GM12878 (cell line): ENCODE results near the gene ARHGAP15. TPM values are rescaled to one million over a fixed set of nuclear protein-coding genes. Genes with fewer than 3 reads are reported as not detected.

Experiments
- ATAC-seq: fragments of 200-7000 bp; cut with Tn5 transposase; 3 replicates; pipeline ENCODE4 v1.9.1; 2020; ENCODE audit warnings: mild to moderate bottlenecking, moderate library complexity
- BruUV-seq: library from RNA; stranded (reverse); fragments of 400-500 nt; replicated peaks from 2 replicates; lab custom pipeline; 2021; lab: Mats Ljungman, UMichigan
- CTCF ChIA-PET: fragments of 300-600 bp; sonication (Branson Sonifier 250); formaldehyde crosslinking; extraction: SDS; loops from one replicate; lab custom pipeline; 2021; ENCODE audit warnings: inconsistent platforms; lab: Yijun Ruan, JAX
- POLR2A ChIA-PET: fragments of 350-600 bp; formaldehyde crosslinking; extraction: SDS; loops from one replicate; lab custom pipeline; 2021; ENCODE audit warnings: inconsistent platforms; lab: Charles Lee
- RAD21 ChIA-PET: fragments of 300-600 bp; sonication (Branson Sonifier 250); formaldehyde crosslinking; loops from one replicate; lab custom pipeline; 2023; ENCODE audit warnings: antibody characterized with exemption; ENCODE audit not compliant: unreplicated experiment; lab: Charles Lee
- SMC1A ChIA-PET: fragments of 300-600 bp; sonication (Branson Sonifier 250); formaldehyde crosslinking; loops from one replicate; lab custom pipeline; 2023; ENCODE audit not compliant: unreplicated experiment, uncharacterized antibody; lab: Charles Lee
- DNase-seq: peaks from one replicate; pipeline ENCODE4 v3.0.0-alpha.2; 2011; ENCODE audit warnings: low read depth, low spot score
- FAIRE-seq: peaks from 3 replicates; lab custom pipeline; 2011; peaks lifted over from hg19 to GRCh38; lab: Jason Lieb, UNC
- H2AFZ ChIP-seq: 2 replicates; pipeline ENCODE4 v1.6.0; 2011; ENCODE audit warnings: low read depth, low read length, control low read depth; ENCODE audit not compliant: control insufficient read depth
- H3K27ac ChIP-seq: 2 replicates; pipeline ENCODE4 v1.5.1; 2011; ENCODE audit warnings: control low read depth; ENCODE audit not compliant: control insufficient read depth, insufficient read depth
- H3K27me3 ChIP-seq, 2 experiments: replicated peaks in 1 of 2; 2 replicates each; pipeline versions ENCODE4 v1.6.0 to v1.6.1; 2011; ENCODE audit warnings: low read length in 1 of 2; ENCODE audit not compliant: control insufficient read depth in 2 of 2, insufficient read depth in 2 of 2
- H3K36me3 ChIP-seq, 2 experiments: 2 replicates each; pipeline ENCODE4 v1.5.1; 2011; ENCODE audit warnings: low read length in 1 of 2; ENCODE audit not compliant: control insufficient read depth in 2 of 2, insufficient read depth in 2 of 2
- H3K4me1 ChIP-seq: 2 replicates; pipeline ENCODE4 v1.6.1; 2011; ENCODE audit warnings: mild to moderate bottlenecking, low read length, moderate library complexity, mixed read lengths; ENCODE audit not compliant: control insufficient read depth, insufficient read depth
- H3K4me2 ChIP-seq: 2 replicates; pipeline ENCODE4 v1.6.0; 2011; ENCODE audit warnings: control low read depth; ENCODE audit not compliant: control insufficient read depth, insufficient read depth
- H3K4me3 ChIP-seq: fragments of 200-600 bp; sonication (generic); 2 replicates; pipeline ENCODE4 v1.5.1; 2016
- H3K79me2 ChIP-seq: 2 replicates; pipeline ENCODE4 v1.6.0; 2011; ENCODE audit warnings: low read length; ENCODE audit not compliant: control insufficient read depth, insufficient read depth
- H3K9ac ChIP-seq: 2 replicates; pipeline ENCODE4 v1.8.0; 2011; ENCODE audit warnings: low read length, control low read depth, mixed read lengths; ENCODE audit not compliant: control insufficient read depth, insufficient read depth
- H3K9me3 ChIP-seq: replicated peaks from 3 replicates; pipeline ENCODE4 v1.5.1; 2011; ENCODE audit warnings: mild to moderate bottlenecking, low read length; ENCODE audit not compliant: control insufficient read depth, insufficient read depth
- H4K20me1 ChIP-seq: 2 replicates; pipeline ENCODE4 v1.6.0; 2011; ENCODE audit not compliant: control insufficient read depth, insufficient read depth
- CEBPB ChIP-seq, 2 experiments: fragments of 150-350 bp in 1 of 2; IDR thresholded peaks; 2 replicates each; pipeline ENCODE4 v1.6.1; 2012 to 2014; ENCODE audit warnings: low read depth in 2 of 2, low read length in 2 of 2, borderline replicate concordance in 1 of 2, inconsistent platforms in 1 of 2
- DPF2 ChIP-seq: fragments of 450-650 bp; IDR thresholded peaks from 2 replicates; pipeline ENCODE4 v1.6.1; 2017; ENCODE audit warnings: mild to moderate bottlenecking
- HDGF ChIP-seq: fragments of 450-650 bp; IDR thresholded peaks from 2 replicates; pipeline ENCODE4 v1.6.1; 2016; ENCODE audit warnings: antibody characterized with exemption
- MEF2A ChIP-seq: IDR thresholded peaks from 2 replicates; pipeline ENCODE4 v1.6.1; 2011; ENCODE audit warnings: low read depth, mild to moderate bottlenecking, low read length, moderate library complexity; ENCODE audit not compliant: insufficient read depth
- NFIC ChIP-seq: IDR thresholded peaks from 2 replicates; pipeline ENCODE4 v1.6.1; 2012; ENCODE audit warnings: low read depth, mild to moderate bottlenecking, inconsistent platforms, low read length, moderate library complexity
- NR2C2 ChIP-seq: IDR thresholded peaks from 2 replicates; pipeline ENCODE4 v1.6.1; 2011; ENCODE audit warnings: borderline replicate concordance, low read depth; ENCODE audit not compliant: control insufficient read depth, insufficient read length
- PAX5 ChIP-seq: IDR thresholded peaks from 2 replicates; pipeline ENCODE4 v1.6.1; 2011; ENCODE audit warnings: low read depth, low read length, borderline replicate concordance
- RCOR1 ChIP-seq: conservative IDR thresholded peaks from 2 replicates; pipeline ENCODE4 v1.6.1; 2012; ENCODE audit warnings: low read depth, low read length, improper control_type of control experiment
- SMC3 ChIP-seq: IDR thresholded peaks from 2 replicates; pipeline ENCODE4 v1.6.1; 2011; ENCODE audit warnings: low read length, improper control_type of control experiment, borderline replicate concordance
- SRF ChIP-seq, 2 experiments: IDR thresholded peaks; 2 replicates each; pipeline ENCODE4 v1.6.1; 2011; ENCODE audit warnings: low read depth in 2 of 2, low read length in 2 of 2, mild to moderate bottlenecking in 1 of 2, moderate library complexity in 1 of 2
- STAT1 ChIP-seq: fragments of 450-650 bp; conservative IDR thresholded peaks from 2 replicates; pipeline ENCODE4 v1.6.1; 2014; ENCODE audit warnings: antibody characterized with exemption, mild to moderate bottlenecking
- ZNF592 ChIP-seq: fragments of 450-650 bp; IDR thresholded peaks from 2 replicates; pipeline ENCODE4 v1.6.1; 2017; ENCODE audit warnings: mild to moderate bottlenecking, moderate library complexity
- ZNF687 ChIP-seq: fragments of 450-650 bp; IDR thresholded peaks from 2 replicates; pipeline ENCODE4 v1.6.1; 2017; ENCODE audit warnings: mild to moderate bottlenecking, moderate library complexity
- WGBS: methylation state at CpG from one replicate; pipeline ENCODE4 v1.1.6; 2016; ENCODE audit warnings: low lambda C conversion rate; ENCODE audit not compliant: insufficient replicate concordance, insufficient coverage; ENCODE audit errors: missing lambda C conversion rate; 5-methylcytosine and 5-hydroxymethylcytosine counted together
- in situ Hi-C: fragments of 300-500 bp; cut with MboI; formaldehyde crosslinking; loops from 9 replicates; pipeline ENCODE4 v1.14.3; 2018; ENCODE audit warnings: mixed read lengths
- intact Hi-C: fragments of 100-400 bp; cut with micrococcal nuclease; formaldehyde crosslinking; loops from one replicate; pipeline ENCODE4 v1.14.2; 2022; ENCODE audit not compliant: unreplicated experiment
- polyA plus RNA-seq, 11 experiments: library from polyadenylated mRNA; depleted of rRNA in 4 of 11; unstranded in 6 of 11; stranded (reverse) in 5 of 11; fragments of >200 nt; fragmentation: Nextera tagmentation in 4 of 11; fragmentation: Illumina TruSeq in 1 of 11; extraction: Ambion mirVana in 4 of 11; extraction: Trizol in 1 of 11; gene quantifications; 1 replicate in 1 of 11; 2 replicates in 10 of 11; pipeline versions ENCODE4 v1.2.1 to v1.2.3, GENCODE V29; 2011 to 2016; ENCODE audit warnings: inconsistent platforms in 2 of 11, missing spikeins in 2 of 11, low read depth in 1 of 11
- total RNA-seq, 4 experiments: library from RNA; depleted of rRNA in 3 of 4; stranded (reverse); fragments of >200 nt in 3 of 4; fragmentation: Illumina TruSeq in 1 of 4; extraction: Trizol in 1 of 4; gene quantifications; 2 replicates each; pipeline versions ENCODE4 v1.2.1 to v1.2.3, GENCODE V29; 2013 to 2021
- TF ChIP-seq, protein P1 (sequence below): fragments of 450-650 bp; IDR thresholded peaks from 2 replicates; pipeline ENCODE4 v1.6.1; 2017; ENCODE audit warnings: antibody characterized with exemption, mild to moderate bottlenecking, moderate library complexity

ARHGAP15 gene
- total and polyA plus RNA-seq, 10 of the 15 experiments (the other 5 are each of a cell fraction or from before 2014, with no cell fraction given), result 38.0 to 92.6 (median 66.7) TPM

- Histone ChIP-seq H3K4me2 (no peak overlapping the region), H4K20me1 (no peaks in the 10 kb centered on the region), H3K27ac (no peak overlapping the region), H3K4me3 (no peak overlapping the region), H3K27me3 (no peaks in the 10 kb centered on the region), H3K9me3 (no peaks in the 10 kb centered on the region), H3K4me1 (peaks cover 14% of the 10 kb centered on the region), H3K79me2 (no peaks in the 10 kb centered on the region), H3K9ac (no peak overlapping the region), H3K36me3 (no peaks in the 10 kb centered on the region), H2AFZ (no peak overlapping the region)
- SMC1A ChIA-PET, result no interaction called here
- intact Hi-C loops, result no loop called here
- FAIRE-seq (no peak), DNase-seq (no peak), ATAC-seq (no peak)
- WGBS, result 100% methylated on average over 1 of the region's 1 CpG
- POLR2A ChIA-PET, result no interaction called here
- CTCF ChIA-PET, result no interaction called here
- RAD21 ChIA-PET, result no interaction called here
- BruUV-seq, result no TSS peak
- in situ Hi-C loops, result no loop called here
- TF ChIP-seq, protein P1, sequence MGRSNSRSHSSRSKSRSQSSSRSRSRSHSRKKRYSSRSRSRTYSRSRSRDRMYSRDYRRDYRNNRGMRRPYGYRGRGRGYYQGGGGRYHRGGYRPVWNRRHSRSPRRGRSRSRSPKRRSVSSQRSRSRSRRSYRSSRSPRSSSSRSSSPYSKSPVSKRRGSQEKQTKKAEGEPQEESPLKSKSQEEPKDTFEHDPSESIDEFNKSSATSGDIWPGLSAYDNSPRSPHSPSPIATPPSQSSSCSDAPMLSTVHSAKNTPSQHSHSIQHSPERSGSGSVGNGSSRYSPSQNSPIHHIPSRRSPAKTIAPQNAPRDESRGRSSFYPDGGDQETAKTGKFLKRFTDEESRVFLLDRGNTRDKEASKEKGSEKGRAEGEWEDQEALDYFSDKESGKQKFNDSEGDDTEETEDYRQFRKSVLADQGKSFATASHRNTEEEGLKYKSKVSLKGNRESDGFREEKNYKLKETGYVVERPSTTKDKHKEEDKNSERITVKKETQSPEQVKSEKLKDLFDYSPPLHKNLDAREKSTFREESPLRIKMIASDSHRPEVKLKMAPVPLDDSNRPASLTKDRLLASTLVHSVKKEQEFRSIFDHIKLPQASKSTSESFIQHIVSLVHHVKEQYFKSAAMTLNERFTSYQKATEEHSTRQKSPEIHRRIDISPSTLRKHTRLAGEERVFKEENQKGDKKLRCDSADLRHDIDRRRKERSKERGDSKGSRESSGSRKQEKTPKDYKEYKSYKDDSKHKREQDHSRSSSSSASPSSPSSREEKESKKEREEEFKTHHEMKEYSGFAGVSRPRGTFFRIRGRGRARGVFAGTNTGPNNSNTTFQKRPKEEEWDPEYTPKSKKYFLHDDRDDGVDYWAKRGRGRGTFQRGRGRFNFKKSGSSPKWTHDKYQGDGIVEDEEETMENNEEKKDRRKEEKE, result no peak
- no peak for TF ChIP-seq STAT1
- TF ChIP-seq NR2C2, result no peak
- no peak for TF ChIP-seq MEF2A
- no peak for TF ChIP-seq RCOR1
- TF ChIP-seq CEBPB (IDR thresholded peaks at IDR 0.05; ENCODE audit: borderline replicate concordance in 1 of 2, low read depth in 2 of 2, low read length in 2 of 2), result no peak
- no peak for TF ChIP-seq PAX5
- no peak for TF ChIP-seq DPF2
- no peak for TF ChIP-seq ZNF687
- TF ChIP-seq HDGF, result no peak
- TF ChIP-seq NFIC, result no peak
- TF ChIP-seq SRF (IDR thresholded peaks at IDR 0.05; ENCODE audit: low read depth in 2 of 2, low read length in 2 of 2), result no peak
- no peak for TF ChIP-seq ZNF592
- no peak for TF ChIP-seq SMC3
Observed at GRCh38 chr2:143471550-143471949, 342.3 kb downstream of the ARHGAP15 start.
